DND-41 (cell line): ENCODE results near the gene NAPA.

Experiments
- EZH2 ChIP-seq: IDR thresholded peaks from 3 replicates; pipeline ENCODE4 v1.6.1; 2012; ENCODE audit warnings: borderline replicate concordance, low read depth, mild to moderate bottlenecking, moderate library complexity, low read length, inconsistent platforms; ENCODE audit not compliant: severe bottlenecking
- TF ChIP-seq, protein P1 (sequence below): IDR thresholded peaks from 2 replicates; pipeline ENCODE4 v1.5.1; 2012; ENCODE audit warnings: borderline replicate concordance, low read length, moderate library complexity, mild to moderate bottlenecking; ENCODE audit not compliant: poor library complexity, severe bottlenecking; ENCODE audit errors: extremely low read depth

DNA sequence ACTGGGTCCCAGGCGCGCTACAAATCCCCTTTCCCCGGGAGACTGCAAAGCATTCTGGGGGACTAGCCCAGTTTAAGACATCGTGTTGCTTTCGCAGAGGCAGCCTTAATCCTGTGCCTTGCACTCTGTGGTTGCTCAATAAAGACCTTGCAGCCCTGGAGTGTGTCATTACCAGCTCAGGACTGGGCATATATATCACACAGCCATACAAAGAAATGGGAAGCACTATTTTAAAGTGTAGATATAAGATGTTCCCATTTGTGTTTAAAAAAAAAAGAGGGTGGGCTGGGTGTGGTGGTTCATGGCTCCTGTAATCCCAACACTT, 11.1 kb downstream of the NAPA start:
- TF ChIP-seq, protein P1, sequence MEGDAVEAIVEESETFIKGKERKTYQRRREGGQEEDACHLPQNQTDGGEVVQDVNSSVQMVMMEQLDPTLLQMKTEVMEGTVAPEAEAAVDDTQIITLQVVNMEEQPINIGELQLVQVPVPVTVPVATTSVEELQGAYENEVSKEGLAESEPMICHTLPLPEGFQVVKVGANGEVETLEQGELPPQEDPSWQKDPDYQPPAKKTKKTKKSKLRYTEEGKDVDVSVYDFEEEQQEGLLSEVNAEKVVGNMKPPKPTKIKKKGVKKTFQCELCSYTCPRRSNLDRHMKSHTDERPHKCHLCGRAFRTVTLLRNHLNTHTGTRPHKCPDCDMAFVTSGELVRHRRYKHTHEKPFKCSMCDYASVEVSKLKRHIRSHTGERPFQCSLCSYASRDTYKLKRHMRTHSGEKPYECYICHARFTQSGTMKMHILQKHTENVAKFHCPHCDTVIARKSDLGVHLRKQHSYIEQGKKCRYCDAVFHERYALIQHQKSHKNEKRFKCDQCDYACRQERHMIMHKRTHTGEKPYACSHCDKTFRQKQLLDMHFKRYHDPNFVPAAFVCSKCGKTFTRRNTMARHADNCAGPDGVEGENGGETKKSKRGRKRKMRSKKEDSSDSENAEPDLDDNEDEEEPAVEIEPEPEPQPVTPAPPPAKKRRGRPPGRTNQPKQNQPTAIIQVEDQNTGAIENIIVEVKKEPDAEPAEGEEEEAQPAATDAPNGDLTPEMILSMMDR = no peak
- TF ChIP-seq EZH2 = no peak
